ENCODE measurements around the gene CYP4B1.
"Not testable (repeated sequence)": the region's sequence is repeated elsewhere in the genome, so short reads cannot be mapped to it uniquely, and the experiment has no call there.

Gene CYP4B1

DNA sequence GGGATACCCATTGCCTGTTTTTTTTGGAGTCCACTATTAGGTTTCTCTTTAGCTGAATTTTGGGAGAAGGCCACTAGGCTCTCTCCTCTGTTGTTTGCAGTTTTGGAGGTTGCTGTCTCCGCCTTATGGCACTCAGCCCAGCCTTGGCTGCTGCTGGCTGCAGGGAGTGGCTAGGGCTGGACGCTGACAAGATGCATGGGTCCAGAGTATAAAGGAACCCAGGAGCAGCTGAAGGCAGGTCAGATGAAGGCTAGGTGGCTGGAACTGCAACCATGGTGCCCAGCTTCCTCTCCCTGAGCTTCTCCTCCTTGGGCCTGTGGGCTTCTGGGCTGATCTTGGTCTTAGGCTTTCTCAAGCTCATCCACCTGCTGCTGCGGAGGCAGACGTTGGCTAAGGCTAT, at the start of gene CYP4B1:
Gene CYP4B1, plus strand, starts transcription at position 237 of the 400 bp plus-strand sequence. Its CDS starts 36 bp downstream, at position 273.
- no peak for DNase-seq

GRCh38 chr1:46749404-46749803, 49.4 kb upstream of the CYP4B1 start:
- no peak for DNase-seq

DNA sequence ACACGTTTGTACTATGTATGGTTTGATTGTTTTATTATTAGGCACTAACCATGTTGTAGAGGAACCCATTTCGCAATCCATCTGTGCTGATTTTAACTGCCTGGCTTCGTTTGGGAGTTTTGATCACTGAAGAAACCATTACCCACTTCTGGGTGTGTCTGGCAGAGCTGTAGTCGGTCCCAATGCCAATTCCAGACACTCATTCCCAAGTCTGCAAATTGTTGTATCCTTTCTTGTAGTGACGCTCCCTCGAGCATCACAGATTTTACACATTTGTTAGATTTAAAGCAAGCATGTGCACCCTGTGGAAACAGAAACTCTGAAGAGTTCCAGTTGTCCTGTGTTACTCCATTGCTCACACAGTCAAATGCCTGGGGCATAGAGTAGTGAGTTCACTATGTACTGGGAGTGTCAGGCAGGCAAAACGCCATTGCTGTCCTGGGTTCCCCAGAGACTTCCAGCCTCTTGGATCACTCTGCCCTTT, 48.9 kb upstream of the CYP4B1 start:
- no peak for DNase-seq

- DNase-seq, result no peak
These were observed 44.9 kb upstream of the CYP4B1 start for GRCh38 chr1:46753985-46754384.

DNA sequence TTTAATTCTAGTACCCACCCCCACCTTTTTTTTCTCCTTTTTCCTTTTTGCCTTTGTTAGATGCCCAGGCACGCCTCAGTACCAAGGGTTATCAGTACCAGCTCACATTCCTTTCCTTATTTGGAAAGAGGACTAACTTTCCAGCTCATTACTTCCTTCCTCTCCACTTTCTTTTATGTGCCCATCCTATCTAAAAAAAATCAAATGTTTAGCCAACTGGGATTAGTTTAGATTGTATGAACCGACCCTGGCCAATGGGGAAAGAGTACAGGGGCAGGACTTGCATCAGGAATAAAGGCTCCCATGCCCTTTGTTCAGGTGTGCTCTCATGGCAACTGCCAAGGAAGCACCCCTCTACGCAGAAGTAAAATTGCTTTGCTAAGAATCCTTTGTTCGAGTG, 44.1 kb upstream of the CYP4B1 start:
- DNase-seq, result not testable (repeated sequence)

GRCh38 chr1:46755121-46755520, 43.7 kb upstream of the CYP4B1 start:
- DNase-seq, result no peak

DNA sequence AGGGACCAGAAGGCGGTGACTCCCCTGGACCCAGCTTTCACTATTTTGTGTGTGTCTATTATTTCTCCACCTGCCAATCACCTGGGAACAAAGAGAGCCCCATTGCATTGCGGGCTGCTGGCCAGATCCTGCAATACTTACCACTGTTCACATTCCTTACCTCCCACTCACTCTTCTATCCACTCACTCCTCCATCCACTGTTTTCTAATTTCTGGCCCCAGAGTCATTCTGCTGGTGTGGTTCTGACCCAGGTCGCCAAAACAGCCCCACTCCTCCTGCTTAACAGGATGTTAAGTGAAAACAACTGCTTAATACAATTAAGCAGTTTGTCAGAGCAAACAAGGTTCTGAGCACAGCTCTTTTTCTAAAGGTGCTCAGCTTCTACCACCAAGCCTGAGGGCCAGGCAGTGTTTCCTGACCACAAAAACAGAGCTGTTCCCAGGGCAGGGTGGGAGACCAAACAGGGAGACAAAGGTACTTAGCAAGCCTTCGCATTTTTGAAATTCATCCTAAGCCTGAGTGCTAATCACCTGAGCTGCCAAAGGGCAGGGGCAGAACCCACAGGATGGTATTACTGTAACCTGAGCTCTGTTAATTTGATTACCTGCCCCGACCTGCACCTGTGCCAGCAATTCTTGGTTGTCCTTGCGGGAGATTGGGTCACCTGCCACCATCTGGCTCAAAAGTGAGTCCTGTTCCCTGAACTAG, 41.4 kb upstream of the CYP4B1 start:
- DNase-seq, result no peak

DNA sequence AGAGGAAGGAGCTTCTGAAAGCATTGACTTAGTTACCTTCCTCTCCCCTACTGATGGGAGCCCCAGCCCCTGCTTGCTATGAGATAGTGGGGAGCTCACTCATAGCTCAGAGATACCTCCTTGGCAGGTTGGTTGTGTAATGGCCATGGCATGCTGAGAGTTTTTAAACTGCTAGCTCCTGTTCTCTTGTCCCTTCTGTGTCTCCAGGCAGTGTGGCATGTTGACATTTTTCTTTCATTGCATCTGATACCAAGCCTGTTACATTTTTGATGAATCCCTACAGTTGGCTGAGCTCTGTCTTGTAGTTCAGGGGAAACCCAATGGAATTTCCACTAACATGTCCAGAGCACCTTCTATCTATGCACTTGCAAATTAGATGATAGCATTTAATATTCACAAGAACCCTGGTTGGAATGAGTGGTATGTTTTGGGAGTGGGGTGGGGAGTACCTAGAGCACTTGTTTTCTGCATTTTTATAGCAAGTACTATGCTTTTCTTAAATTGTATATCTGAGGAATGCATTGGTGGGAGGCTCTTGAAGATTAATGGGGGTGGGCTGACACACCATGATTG, 40.8 kb upstream of the CYP4B1 start:
- no peak for DNase-seq

- DNase-seq, result no peak
These were observed 38.2 kb upstream of the CYP4B1 start for GRCh38 chr1:46760558-46761166.

DNA sequence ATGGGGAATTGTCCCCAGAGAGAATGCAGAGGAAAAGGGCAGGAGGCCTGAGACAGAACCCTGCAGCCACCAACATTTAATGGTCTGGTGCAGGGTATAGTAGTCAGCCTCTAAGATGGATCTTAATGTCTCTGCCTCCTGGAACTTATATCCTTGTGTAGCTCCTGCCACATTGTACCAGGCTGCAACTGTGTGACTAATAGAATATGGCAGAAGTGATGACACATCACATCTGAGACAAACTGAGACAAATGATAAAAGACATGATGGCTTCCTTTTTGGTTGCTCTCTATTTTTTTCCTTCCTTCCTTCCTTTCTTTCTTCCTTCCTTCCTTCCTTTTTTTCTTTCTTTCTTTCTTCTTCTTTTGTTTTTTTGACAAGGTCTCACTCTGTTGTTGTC, 37.1 kb upstream of the CYP4B1 start:
- no peak for DNase-seq

DNA sequence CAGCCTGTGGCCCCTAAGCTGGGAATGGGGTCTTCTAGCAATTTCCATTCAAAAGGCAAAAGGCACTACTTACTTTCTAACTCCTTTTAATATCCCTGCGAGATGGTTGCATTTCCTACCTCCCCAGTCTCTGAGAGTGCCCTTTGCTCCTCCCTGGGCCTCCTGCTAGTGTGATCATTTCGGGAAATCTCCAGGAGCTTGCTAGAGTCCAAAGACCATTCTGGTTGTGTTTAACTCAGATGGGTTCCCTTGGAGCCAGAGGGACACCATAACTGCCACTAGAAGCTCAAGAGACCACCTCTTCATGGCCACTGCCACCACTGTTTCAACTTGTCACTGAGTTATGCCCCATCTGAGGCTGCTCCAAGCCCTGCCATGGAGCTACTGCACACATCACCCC, 34.4 kb upstream of the CYP4B1 start:
- DNase-seq, result no peak

GRCh38 chr1:46767649-46768282, 31.1 kb upstream of the CYP4B1 start:
- no peak for DNase-seq

- DNase-seq, result no peak
These were observed 30.4 kb upstream of the CYP4B1 start for GRCh38 chr1:46768445-46768844.

DNA sequence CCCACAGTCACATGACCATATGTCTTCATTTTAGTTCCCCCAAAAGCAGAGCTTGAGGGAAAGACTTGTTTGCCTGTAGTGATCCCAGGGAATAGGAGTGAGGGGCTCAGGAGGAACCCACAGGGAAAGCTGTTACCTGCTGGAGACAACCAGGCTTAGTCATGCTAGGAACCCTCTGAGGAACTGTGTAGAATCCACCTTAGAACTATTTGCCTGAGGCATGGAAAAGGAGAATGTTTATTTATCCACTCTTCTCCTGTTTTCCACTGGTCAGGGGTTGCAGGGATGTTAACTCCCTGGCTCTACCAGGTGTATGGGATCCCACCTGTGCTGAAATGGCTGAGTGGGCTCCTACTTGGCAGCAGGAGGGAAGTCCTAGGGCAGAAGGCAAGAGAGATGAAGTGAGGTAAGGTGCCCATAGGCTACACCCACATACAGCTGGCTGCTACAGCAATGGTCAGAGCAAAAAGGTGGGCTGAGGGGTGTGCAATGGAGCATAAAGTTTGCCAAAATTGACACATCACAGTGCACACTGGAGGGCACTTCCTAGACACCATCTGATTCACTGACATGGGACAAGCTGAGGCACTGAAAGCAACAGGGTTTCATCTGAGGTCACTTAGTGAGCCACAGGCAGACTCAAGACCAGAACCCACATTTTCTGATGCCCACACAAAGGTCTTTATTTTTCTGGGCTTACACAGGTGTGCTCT, 29.7 kb upstream of the CYP4B1 start:
- no peak for DNase-seq

DNA sequence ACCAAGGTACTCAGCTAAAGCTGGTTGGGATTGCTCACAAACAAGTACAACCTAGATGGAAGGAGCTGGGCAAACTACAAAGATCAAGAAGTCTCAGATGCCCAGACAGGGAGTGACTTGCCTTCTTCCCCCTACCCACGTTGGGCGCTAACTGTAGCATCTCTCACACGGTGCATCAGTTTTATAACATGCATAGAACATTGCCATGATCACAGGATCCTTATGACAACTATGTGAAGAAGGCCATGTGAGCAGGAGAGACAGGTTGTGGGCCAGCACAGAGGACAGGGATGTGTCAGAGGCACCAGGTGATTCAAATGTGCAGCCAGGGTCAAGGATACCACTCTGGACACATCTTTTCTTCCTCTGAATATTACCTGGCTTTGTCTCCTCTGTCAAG, 28.3 kb upstream of the CYP4B1 start:
- DNase-seq, result no peak

- DNase-seq, result no peak
These were observed 26.3 kb upstream of the CYP4B1 start for GRCh38 chr1:46772571-46772970.

DNA sequence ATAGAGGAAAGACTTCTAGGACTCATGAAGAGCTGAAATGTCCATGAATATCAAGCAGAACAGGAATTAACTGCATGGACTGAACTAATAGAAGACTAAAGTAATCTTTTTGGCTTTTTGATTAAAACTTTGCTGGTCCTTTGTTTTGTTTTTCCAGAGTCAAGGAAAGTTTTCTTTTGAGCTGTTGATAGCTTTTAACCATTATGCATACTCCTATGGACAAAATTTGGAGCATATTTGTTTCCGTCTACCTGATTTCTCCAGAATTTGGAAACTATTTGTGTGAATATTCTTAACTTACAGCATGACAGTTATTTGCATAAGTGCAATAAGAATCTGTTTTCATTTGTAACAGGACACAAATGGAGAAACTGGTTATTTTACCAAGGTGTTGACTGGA, 24.5 kb upstream of the CYP4B1 start:
- DNase-seq, result no peak

DNA sequence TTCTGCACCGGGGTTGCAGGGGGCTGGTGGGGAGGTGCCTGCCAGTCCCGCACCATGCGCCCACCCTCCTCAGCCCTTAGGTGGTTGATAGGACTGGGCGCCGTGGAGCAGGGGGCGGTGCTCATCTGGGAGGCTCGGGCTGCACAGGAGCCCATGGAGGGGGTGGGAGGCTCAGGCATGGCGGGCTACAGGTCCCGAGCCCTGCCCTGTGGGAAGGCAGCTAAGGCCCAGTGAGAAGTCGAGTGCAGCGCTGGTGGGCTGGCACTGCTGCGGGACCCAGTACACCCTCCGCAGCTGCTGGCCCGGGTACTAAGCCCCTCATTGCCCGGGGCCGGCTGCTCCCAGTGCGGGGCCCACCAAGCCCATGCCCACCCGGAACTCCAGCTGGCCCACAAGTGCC, 20.4 kb upstream of the CYP4B1 start:
- DNase-seq, result not testable (repeated sequence)

- no peak for DNase-seq
These were observed 14.2 kb upstream of the CYP4B1 start for GRCh38 chr1:46784666-46785065.

DNA sequence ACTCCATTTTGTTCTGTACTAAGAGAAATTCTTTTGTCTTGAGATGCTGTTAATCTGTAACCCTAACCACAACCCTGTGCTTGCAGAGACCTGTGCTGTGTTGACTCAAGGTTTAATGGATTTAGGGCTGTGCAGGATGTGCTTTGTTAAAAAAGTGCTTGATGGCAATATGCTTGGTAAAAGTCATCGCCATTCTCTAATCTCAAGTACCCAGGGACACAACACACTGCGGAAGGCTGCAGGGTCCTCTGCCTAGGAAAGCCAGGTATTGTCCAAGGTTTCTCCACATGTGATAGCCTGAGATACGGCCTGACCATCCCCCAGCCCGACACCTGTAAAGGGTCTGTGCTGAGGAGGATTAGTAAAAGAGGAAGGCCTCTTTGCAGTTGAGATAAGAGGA, 10.2 kb upstream of the CYP4B1 start:
- DNase-seq, result not testable (repeated sequence)

DNA sequence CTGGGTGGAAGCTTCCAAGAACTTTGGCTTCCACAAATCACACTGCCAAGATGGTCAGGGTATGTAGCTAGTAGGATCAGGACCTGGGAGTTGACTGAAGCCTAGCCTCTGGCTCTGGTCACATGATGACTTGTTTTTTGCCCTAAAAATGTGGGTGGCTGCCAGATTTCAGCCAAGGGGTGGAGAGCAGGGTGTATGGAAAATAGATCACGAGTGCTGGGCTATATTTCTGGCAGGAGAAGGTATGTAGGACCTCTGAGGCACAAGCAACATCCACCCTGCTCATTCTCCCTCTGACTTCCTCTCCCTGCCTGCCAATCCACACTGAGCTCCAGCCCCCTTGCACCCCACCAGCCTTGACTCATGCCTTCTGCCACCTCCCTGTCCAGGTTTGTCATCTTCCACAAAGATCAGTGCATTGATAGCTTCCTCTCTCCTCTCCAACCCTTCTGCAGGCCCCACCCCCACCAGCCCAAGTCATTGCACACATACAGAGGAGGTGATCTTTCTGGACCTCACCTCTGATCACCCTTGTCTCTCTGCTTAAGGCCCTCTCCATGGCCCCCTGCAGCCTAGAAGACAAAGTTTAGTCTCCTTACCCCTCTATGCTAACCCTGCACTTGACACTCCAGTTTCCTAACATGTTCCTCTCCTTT, 8.3 kb upstream of the CYP4B1 start:
- DNase-seq, result no peak

GRCh38 chr1:46793126-46793525, 5.7 kb upstream of the CYP4B1 start:
- no peak for DNase-seq

Data from activated CD4-positive, alpha-beta T cell treated with anti-CD3 and anti-CD28 coated beads, Interleukin-2, amount 50 U/mL, for 48 hours (primary cell).